Smooth muscle cell (in vitro differentiated cells): ENCODE measurements around the gene NSFL1C. TPM values are rescaled to one million over a fixed set of nuclear protein-coding genes. Genes with fewer than 3 reads are reported as not detected.
A peak's percentile ranks its signal among the peaks of the same experiment; 100 is the strongest.
"Not testable (repeated sequence)": the region's sequence is repeated elsewhere in the genome, so short reads cannot be mapped to it uniquely, and the experiment has no call there.

Experiments
- DNase-seq: peaks from one replicate; lab custom pipeline; 2025; ENCODE audit not compliant: unreplicated experiment; lab: John Stamatoyannopoulos, UW
- H2AFZ ChIP-seq: fragments of 200-600 bp; sonication (generic); 2 replicates; pipeline ENCODE4 v1.6.0; 2016; ENCODE audit warnings: antibody characterized with exemption, low read depth, mild to moderate bottlenecking
- H3F3A ChIP-seq: fragments of 200-600 bp; sonication (generic); 2 replicates; pipeline ENCODE4 v1.6.0; 2017; ENCODE audit warnings: antibody characterized with exemption, low read depth
- H3K27ac ChIP-seq: fragments of 200-600 bp; sonication (generic); 2 replicates; pipeline ENCODE4 v1.5.1; 2016; ENCODE audit warnings: low read depth, mild to moderate bottlenecking
- H3K27me3 ChIP-seq: fragments of 200-600 bp; sonication (generic); 2 replicates; pipeline ENCODE4 v1.6.1; 2016; ENCODE audit warnings: low read depth, mild to moderate bottlenecking
- H3K36me3 ChIP-seq: fragments of 200-600 bp; sonication (generic); 2 replicates; pipeline ENCODE4 v1.5.1; 2016; ENCODE audit warnings: low read depth
- H3K4me1 ChIP-seq: fragments of 200-600 bp; sonication (generic); 2 replicates; pipeline ENCODE4 v1.5.1; 2016; ENCODE audit warnings: low read depth
- H3K4me2 ChIP-seq: fragments of 200-600 bp; sonication (generic); 2 replicates; pipeline ENCODE4 v1.6.0; 2016; ENCODE audit warnings: mild to moderate bottlenecking
- H3K4me3 ChIP-seq: fragments of 200-600 bp; sonication (generic); 2 replicates; pipeline ENCODE4 v1.5.1; 2016; ENCODE audit warnings: mild to moderate bottlenecking
- H3K79me2 ChIP-seq: fragments of 200-600 bp; sonication (generic); 2 replicates; pipeline ENCODE4 v1.6.0; 2016; ENCODE audit warnings: low read depth, mild to moderate bottlenecking
- H3K9ac ChIP-seq: fragments of 200-600 bp; sonication (generic); 2 replicates; pipeline ENCODE4 v1.6.0; 2016; ENCODE audit warnings: low read depth
- H3K9me3 ChIP-seq: fragments of 200-600 bp; sonication (generic); replicated peaks from 2 replicates; pipeline ENCODE4 v1.5.1; 2016; ENCODE audit warnings: low read depth
- H4K20me1 ChIP-seq: fragments of 200-600 bp; sonication (generic); 2 replicates; pipeline ENCODE4 v1.6.0; 2016; ENCODE audit warnings: low read depth
- WGBS: methylation state at CpG from one replicate; pipeline ENCODE4 v1.1.7; 2016; ENCODE audit warnings: low lambda C conversion rate; 5-methylcytosine and 5-hydroxymethylcytosine counted together
- polyA plus RNA-seq: library from polyadenylated mRNA; unstranded; fragments of >200 nt; fragmentation: Nextera tagmentation; extraction: Ambion mirVana; gene quantifications from 2 replicates; pipeline ENCODE4 v1.2.1, GENCODE V29; 2016
- total RNA-seq: library from RNA; depleted of rRNA; stranded (reverse); fragments of >200 nt; gene quantifications from 2 replicates; pipeline ENCODE4 v1.2.3, GENCODE V29; 2014
- TF ChIP-seq, protein P1 (sequence below): fragments of 200-600 bp; sonication (generic); IDR thresholded peaks from 2 replicates; pipeline ENCODE4 v1.5.1; 2017; ENCODE audit warnings: borderline replicate concordance, mild to moderate bottlenecking, antibody characterized with exemption; ENCODE audit not compliant: insufficient read depth, poor library complexity, severe bottlenecking

Gene NSFL1C
- total and polyA plus RNA-seq, 2 experiments from 2014 or later: 31.8 to 82.9 TPM

DNA sequence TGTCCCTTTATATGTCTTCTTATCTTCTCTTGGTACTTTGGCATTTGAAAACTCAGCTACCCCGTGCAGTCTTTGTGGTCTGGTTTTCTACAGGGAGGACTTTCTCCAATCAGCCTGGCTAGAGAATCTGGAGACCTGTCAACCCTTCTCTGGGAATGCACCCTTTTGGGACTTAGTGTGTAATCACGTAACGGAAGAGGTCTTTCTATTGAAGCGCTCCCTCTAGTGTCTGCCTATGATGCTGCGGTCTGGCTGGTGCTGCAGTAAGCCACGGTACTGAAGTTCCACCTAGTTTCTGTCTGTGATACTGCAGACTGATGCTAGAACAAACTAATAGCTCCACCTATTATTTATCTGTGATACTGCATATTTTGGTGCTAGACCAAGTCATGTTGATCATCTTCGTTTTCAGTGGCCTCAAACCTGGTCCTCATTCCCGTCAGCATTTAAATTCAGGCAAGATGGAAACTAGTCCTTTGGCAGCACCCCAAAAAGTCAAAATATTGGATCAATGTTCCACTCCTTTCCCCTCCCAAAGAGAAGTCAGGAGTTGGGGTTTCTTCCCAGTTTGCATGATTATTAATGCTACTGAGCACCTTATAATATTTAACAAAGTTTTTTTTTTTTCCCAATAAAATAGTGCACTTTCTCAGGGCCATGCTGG is 37.0 kb upstream of the NSFL1C start:
- no peak overlapping the region for H2AFZ ChIP-seq
- no peaks in the 10 kb centered on the region for H3K4me1 ChIP-seq
- TF ChIP-seq, protein P1, sequence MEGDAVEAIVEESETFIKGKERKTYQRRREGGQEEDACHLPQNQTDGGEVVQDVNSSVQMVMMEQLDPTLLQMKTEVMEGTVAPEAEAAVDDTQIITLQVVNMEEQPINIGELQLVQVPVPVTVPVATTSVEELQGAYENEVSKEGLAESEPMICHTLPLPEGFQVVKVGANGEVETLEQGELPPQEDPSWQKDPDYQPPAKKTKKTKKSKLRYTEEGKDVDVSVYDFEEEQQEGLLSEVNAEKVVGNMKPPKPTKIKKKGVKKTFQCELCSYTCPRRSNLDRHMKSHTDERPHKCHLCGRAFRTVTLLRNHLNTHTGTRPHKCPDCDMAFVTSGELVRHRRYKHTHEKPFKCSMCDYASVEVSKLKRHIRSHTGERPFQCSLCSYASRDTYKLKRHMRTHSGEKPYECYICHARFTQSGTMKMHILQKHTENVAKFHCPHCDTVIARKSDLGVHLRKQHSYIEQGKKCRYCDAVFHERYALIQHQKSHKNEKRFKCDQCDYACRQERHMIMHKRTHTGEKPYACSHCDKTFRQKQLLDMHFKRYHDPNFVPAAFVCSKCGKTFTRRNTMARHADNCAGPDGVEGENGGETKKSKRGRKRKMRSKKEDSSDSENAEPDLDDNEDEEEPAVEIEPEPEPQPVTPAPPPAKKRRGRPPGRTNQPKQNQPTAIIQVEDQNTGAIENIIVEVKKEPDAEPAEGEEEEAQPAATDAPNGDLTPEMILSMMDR: peak; percentile 83
- H3K27me3 ChIP-seq: no peaks in the 10 kb centered on the region
- 4% methylated on average over 8 of the region's 8 CpGs for WGBS
- peak; percentile 14 for DNase-seq
- H3K36me3 ChIP-seq: no peaks in the 10 kb centered on the region
- H3F3A ChIP-seq: no peaks in the 10 kb centered on the region
- H4K20me1 ChIP-seq: no peaks in the 10 kb centered on the region
- H3K79me2 ChIP-seq: no peaks in the 10 kb centered on the region
- H3K4me3 ChIP-seq: no peak overlapping the region
- no peak overlapping the region for H3K27ac ChIP-seq
- H3K9ac ChIP-seq: no peak overlapping the region
- no peaks in the 10 kb centered on the region for H3K9me3 ChIP-seq
- no peak overlapping the region for H3K4me2 ChIP-seq

DNA sequence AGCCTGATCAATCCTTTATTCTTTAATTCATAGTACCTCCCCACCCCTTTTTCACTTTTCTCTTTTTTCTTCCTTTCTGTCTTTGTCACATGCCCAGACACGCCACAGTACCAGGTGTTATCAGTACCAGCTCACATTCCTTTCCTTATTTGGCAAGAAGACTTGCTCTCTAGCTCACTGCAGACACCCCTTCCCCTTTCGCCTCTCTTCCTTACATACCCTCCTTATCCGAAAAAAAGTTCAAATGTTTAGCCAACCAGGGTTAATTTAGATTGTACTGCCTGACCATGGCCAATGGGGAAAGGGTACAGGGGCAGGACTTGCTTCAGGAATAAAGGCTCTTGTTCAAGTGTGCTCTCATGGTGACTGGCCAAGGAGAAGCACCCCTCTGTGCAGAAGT is 33.8 kb upstream of the NSFL1C start:
- Histone ChIP-seq H3K36me3 (no peaks in the 10 kb centered on the region), H3K4me3 (no peak overlapping the region), H3K9ac (no peak overlapping the region), H3K27ac (no peak overlapping the region), H3K27me3 (no peaks in the 10 kb centered on the region), H3K9me3 (no peaks in the 10 kb centered on the region), H2AFZ (no peak overlapping the region), H3F3A (no peaks in the 10 kb centered on the region), H3K79me2 (no peaks in the 10 kb centered on the region), H4K20me1 (no peaks in the 10 kb centered on the region), H3K4me2 (no peak overlapping the region), H3K4me1 (no peaks in the 10 kb centered on the region)
- DNase-seq: no peak
- 46% methylated on average over 3 of the region's 3 CpGs for WGBS
- TF ChIP-seq, protein P1: no peak

DNA sequence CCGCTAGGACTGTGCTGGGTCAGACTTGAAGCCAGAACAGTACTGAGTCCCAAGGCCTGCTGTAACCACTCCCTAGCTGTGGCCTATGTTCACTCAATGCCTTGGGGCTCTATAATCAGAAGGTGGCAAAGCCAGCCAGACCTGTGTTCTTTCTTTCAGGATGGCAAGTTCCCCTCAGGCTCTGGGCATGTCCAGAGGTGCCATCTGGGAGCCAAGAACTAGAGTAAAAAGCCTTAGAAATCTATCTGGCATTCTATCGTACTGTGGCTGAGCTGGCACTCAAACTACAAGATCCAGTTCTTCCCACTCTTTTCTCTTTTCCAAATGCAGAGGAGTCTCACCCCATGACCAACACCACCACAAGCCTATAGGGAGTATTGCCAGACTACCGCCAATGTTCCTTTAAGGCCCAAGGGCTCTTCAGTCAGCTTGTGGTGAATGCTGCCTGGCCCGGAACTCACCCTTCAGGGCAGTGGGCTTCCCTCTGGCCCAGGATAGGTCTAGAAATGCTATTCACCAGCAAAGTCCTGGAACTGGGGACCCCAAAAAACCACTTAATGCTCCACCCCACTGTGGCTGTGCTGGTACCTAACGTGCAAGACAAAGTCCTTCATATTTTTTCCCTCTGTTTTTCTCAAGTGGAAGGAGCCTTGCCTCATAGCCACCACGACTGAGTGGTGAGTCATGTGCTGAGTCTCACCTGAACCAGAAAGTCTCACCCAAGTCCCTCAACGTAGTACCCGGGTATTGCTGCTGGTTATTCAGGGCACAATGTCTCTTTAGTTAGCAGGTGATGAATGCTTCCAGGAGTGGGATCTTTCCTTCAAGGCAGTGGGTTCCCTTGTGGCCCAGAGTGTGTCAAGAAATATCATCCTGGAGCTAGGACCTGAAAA is 33.1 kb upstream of the NSFL1C start:
- 86% methylated on average over 8 of the region's 8 CpGs for WGBS
- Histone ChIP-seq H3K4me3 (no peak overlapping the region), H4K20me1 (no peaks in the 10 kb centered on the region), H3K79me2 (no peaks in the 10 kb centered on the region), H3K9ac (no peak overlapping the region), H3K36me3 (no peaks in the 10 kb centered on the region), H2AFZ (no peak overlapping the region), H3K4me1 (no peaks in the 10 kb centered on the region), H3K9me3 (no peaks in the 10 kb centered on the region), H3K4me2 (no peak overlapping the region), H3F3A (no peaks in the 10 kb centered on the region), H3K27me3 (no peaks in the 10 kb centered on the region), H3K27ac (peak overlapping the region; percentile 41)
- TF ChIP-seq, protein P1: no peak
- DNase-seq: no peak

DNA sequence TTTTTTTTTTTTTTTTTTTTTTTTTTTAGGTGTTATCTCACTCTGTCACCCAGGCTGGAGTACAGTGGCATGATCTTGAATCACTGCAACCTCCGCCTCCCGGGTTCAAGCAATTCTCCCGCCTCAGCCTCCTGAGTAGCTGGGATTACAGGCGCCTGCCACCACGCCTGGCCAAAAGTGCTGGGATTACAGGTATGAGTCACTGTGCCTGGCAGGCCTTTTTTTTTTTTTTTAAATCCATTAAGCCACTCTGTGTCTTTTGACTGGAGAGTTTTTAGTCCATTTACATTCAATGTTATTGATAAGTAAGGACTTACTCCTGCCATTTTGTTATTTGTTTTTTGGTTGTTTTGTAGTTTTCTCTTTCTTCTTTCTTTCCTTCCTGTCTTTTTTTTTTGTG is 30.7 kb upstream of the NSFL1C start:
- not testable (repeated sequence) for H3K9me3 ChIP-seq, H3K27ac ChIP-seq

More for the DNA sequence above, 30.7 kb upstream of the NSFL1C start:
- H3K4me3 ChIP-seq, H2AFZ ChIP-seq, DNase-seq, H3K79me2 ChIP-seq, H3K4me2 ChIP-seq, H3K4me1 ChIP-seq, H3K9ac ChIP-seq, H4K20me1 ChIP-seq, H3K36me3 ChIP-seq, H3F3A ChIP-seq, H3K27me3 ChIP-seq: not testable (repeated sequence)
- 69% methylated on average over 5 of the region's 5 CpGs for WGBS
